ENCODE measurements around the gene PAPOLB.

The PAPOLB gene

DNA sequence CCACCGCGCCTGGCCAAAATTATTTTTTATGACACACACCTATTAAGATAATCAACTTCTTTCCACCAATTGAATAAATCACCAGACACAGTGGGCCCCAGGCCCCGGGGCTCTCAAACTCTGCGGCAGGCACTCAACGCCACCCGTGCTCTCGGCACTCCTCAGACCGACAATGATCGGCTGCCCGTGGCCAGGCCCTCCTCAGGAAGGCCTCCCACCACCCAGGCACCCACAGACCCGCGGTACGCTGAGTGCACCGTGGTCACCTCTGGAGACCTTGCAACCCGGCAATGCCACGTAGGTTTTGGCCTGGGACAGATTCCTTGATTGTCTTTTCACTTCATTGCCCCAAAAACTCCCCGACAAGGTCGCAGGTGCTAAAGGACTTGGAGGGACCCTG lies 14.8 kb upstream of the PAPOLB start:
- DNase-seq: no peak

DNA sequence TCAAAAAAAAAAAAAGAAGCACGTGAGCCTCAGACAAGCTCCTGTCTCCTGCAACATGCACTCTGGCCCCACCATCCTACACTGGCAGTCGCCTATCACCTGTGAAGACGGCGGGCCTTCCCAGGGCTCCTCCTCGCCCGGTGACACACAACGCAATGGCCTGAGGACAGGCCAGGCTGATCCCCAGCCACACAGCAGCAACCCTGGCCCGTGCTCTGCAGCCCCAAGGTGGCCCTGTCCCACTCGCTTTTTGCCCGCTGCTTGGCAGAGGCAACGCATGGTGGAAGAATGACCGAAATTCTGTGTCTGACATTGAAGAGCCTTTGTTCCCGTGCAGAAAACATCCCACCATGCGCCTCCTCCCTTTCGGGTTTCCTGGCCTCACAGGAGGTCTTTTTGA lies 13.6 kb upstream of the PAPOLB start:
- DNase-seq: no peak

DNA sequence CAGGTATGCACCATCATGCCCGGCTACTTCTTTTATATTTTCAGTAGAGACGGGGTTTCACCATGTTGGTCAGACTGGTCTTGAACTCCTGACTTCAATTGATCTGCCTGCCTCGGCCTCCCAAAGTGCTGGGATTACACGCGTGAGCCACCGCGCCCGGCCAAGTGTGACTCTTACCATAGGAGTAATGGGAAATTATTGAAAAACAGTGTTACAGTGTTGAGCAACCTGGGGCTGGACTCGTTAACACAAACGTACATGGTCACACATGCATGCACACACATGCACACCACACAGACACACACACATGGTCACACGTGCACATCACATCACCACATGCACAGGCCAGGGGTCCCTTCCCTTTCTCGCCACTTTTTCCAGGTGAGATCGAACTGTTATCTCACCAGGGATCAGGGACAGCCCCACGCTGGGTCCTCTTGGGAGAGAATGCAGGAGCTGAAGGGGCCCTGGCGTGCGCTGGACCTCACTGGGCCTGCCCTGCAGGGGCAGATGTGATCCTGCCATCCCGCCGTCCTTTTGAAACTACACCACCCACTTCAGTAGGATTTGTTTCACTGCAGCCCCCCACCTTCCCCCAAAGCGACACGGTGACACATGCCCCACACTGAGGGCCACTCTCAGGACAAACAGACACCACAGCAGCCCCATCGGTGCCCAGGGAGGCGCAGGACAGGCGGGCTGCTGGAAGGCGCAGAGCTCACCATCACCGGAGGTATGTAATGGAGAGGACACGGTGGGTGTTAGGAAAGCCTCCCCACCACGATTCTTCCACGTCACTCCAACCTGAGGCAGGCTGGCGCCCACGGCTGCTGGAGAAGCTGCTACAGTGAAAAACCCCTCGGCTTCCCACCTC lies 11.5 kb upstream of the PAPOLB start:
- DNase-seq: no peak

DNA sequence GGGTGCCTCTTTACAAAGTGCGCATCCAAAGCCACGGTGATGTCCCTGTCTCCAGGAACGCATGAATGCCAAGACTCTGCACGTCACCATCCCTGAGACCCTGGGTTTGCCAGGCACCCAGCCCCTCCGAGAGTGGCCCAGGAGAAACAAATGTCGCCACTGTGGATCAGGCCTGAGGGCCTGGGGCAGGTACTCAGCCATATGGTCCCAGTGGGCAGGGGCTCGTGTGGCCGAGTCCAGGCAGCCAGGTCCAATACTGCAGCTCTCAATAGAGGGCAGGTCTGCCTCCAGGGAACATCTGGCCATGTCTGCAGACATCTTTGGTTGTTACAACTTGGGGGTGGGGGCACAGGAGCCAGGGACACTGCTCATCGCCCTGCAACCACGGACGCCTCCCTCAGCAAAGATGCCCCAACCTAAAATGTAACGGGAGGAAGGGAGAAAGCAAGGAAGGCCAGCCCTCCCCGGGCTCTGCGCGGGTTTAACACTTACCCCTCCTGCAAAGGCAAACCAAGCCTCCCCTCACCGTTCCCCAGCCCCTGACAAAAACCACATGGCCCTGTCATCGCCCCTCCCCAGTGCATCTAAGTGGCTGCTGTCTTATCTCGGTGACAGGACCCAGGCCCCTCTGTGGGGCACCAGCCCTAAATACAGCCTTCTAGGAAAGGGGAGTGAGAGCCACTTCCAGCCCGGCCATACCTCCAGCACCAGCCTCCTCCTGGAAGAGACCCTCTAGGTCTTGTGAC lies 10.3 kb upstream of the PAPOLB start:
- no peak for DNase-seq

DNA sequence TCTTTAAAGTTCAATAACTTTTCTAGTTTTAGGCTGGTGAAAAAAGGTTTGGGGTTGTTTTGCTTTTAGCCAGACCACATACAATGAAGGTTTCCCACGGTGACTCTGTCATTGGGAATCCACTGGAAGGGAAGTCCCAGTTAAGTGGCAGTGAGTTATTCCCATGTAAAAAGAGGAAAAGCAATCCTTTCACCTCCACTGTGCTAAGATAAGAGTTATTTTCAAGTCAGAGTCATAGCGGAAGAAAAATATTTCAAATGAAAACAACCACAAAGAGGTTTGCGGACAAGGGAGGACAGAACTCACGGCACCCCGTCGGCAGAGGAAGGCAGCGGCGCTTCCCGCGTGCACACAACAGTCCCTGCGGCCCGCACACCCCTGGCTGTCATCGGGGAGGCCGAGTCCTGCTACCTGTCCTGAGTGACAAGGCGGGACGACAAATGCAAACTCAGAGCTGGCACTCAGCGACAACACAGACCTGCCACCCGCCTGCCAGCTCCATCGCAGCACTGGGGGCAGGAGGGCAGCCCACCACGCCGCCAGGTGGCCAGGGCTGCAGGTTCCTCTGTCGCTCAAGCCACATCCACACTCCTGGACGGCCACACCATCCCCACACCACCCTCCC lies 9.3 kb upstream of the PAPOLB start:
- no peak for DNase-seq

DNA sequence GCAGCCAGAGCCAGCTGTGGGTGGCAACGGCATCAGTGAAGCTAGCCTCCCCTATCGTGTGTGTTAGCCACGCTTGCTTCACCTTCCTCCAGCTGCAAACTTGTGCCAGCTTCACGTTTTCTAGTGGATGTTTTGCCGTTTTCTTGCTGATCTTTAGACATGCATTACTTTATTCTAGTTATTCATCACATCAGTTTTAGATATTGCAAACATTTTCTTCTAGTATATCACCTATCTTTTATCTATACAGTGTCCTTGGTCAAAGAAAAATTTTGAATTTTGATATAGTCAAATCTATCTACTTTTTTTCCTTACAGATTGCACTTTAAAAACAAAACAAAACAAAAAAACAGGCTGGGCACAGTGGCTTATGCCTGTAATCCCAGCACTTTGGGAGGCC lies 6.7 kb upstream of the PAPOLB start:
- DNase-seq: no peak

DNA sequence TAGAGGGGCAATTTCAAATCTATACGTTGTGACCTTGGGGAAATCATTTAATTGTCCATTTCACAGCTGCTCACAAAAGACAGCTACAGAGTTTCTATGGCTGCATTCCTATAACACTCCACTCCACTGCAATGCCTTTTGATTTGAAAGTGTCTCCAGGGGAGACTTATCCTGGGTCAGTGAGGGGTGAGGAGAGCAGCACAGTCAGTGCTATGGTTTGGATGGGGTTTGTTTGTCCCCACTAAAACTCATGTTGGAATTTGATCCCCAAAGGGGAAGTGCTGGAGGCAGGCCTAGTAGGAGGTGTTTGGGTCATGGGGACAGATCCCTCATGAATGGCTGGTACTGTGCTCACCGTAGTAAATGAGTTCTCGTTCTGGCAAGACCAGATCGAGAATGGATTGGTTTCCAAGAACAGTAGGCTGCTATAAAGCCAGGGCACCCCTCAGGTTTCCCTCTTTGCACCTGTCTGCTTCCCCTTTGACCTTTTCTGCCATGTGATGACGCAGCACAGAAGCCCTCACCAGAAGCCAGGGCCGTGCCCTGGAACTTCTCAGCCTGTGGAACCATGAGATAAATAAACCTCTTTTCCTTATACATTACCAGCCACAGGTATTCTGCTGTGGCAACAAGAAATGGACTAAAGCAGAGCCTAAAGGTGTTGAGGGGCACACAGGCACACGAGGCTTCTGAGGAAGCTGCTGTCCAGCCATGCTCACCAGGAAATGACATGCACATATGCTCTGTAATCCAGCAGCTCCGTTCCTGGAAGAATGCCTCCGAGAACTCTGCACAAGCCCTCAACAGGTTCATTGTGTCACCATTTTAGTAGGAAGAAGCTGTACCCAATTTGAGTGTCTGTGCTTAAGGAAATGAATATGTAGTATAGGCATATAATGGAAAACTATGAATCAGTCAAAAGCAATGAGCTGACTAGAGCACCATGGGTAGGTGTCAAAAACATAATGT lies 5.0 kb upstream of the PAPOLB start:
- no peak for DNase-seq

DNA sequence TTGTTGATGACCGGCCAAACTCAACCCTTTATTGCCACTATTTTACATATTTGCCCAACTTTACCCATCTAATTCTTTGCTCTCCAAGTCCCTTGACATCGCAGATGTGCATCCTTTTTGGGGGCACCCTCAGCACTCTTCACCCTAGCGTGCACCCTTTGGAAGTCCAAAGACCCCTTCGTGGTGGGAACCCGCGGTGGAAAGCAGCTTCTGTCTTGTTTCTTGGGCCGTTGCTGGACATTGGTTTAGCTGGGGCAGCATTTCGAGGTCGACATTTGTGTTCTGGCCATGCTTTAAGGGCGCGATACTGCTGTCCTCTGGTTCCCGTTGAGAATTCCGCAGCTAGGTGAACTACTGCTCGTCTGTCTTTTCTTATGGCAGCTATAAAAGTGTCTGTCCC lies 326 bp upstream of the PAPOLB start:
- DNase-seq: no peak

DNA sequence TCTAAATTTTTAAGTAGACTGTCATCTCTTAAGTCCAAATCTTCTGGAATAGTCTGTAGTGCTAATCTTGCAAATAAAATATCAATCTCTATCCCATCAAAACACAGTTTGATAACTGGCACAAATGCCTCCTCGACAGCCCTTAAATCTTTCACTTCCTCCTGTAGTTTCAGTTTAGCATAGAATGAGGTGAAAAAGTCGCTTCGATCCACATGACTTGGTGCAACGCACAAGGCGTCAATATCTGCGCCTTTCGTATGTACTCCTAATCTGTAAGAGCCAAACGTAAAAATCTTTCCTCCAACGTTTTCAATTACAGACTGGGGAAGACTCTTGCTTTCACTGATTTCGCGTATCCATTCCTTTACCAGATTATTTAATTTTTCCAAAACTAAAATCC lies 603 bp downstream of the PAPOLB start:
- DNase-seq: no peak

DNA sequence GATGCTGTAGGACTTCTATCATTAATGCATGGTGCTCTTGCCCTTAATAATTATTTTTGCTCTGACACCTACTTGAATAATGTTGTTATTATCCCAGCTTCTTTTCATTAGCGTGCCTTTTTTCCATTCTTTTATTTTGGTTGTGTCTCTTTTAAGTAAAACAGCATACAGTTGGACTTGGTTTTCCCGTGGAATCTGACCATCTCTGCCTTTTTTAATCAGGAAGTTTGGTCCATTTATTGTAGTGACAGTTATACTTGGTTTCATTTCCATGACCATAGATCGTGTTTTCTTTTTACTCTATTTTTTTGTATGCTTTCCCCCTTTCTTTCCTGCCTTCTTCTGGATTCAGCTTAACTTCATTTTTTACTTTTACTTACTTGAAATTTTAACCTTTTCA lies 4.6 kb downstream of the PAPOLB start:
- no peak for DNase-seq

DNA sequence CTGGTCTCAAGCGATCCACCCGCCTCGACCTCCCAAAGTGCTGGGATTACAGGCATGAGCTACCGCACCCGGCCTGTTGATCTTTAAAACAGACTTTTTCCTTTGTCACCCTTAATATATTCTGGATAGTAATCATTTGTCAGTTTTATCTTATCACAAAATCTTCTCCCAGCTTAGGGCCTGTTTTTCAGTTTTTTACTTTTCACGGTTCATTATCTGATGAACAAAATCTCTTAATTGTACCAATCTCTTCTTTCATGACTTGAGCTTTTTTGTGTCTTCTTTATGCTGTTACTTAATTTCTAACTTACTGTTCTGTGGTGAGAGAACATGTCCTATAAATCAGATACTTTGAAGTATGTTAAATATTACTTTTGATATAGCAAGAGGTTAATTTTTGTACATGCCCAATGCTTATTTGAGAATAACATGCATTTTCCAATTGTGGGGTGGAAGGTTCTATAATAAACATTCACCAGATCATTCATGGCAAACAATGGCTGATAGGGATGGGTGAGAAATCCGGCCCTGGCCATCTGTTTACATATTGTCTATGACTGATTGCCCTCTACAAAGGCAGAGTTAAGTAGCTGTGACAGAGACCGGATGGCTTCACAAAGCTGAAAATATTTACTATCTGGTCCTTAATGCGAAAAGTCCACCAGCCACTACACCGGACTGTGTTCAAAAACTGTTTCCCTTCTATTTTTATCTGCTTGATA lies 5.3 kb downstream of the PAPOLB start:
- DNase-seq: no peak

DNA sequence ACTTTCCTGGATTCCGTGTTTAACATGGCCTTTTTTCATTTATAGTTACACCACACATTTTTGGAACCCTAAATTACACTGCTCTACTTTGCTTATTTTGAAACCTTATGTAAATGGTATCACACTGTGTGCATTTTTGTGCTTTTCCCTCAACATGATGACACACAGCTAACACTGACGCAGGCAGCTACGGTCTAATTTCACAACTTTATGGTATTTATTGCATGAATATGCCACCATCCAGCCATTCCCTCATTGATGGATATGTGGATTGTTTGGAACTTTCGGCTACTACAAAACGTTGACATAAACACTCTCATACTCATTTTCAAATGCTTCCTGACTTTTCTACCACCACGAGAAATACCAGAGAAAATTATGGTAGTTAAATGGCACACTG lies 6.9 kb downstream of the PAPOLB start:
- no peak for DNase-seq

DNA sequence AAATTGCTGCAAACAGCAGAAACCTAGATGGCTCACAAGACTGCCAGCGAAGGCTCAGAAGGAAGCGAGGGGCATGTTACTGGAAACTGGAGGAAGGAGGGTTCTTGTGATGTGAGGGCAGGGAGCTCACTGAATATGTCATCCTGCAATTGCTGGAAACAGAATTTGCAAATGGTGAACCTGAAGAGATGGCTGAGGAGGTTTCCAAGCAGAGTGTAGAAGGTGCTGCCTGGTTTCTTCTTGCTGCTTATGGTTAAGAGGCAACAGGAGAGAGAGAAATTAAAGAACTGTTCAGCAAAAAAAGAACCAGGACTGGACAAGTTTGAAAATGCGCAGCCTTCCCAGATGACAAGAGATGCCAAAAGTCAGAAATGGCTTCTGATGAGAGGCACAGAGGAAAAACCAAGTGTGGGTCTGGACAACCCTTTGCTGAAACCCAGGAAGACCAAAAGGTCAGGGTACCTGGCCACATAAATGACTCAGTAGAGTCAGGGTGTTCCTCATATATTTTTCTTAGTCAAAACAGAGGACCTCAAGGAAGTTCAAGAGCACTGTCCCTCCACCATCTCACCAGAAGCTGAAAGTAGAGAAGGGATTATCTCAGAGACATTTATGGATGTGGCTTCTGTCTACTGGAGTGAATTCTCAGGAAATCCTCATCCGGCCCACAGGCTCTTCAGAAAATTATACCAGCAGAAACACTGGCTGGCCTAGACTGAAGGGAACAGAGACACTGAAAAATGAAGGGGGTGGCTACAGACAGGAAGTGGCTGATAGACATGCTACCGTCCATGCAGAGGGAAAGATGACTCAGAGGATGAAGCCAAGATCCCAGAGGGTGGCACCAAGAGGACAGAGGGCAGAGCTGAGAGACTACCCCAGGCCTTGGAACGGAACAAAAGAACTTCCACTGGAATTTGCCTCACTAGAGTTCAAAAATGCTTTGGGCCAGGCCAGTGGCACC lies 10.1 kb downstream of the PAPOLB start:
- DNase-seq: no peak

DNA sequence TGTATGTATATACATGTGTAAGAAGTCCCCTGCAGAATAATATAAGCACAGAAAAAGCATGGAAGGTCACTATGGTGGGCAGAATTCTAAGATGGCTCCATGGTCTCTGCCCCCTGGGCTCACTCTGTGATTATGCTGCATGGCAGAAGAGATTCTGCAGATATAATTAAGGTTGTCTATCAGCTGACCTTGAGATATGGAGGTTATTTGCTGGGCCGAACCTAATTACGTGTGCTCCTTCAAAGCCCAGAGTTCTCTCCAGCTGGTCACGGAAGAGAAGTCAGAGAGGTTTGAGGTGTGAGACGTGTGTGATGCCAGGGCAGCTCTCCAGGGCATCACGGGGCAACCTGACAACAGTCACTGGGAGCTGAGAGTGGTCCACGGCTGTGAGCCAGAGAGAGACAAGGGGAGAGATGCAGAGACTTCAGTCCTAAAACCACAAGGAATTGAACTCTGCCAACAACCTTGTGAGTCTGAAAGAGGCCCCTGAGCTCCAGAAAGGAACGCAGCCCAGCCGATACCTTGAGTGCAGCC lies 11.5 kb downstream of the PAPOLB start:
- no peak for DNase-seq

DNA sequence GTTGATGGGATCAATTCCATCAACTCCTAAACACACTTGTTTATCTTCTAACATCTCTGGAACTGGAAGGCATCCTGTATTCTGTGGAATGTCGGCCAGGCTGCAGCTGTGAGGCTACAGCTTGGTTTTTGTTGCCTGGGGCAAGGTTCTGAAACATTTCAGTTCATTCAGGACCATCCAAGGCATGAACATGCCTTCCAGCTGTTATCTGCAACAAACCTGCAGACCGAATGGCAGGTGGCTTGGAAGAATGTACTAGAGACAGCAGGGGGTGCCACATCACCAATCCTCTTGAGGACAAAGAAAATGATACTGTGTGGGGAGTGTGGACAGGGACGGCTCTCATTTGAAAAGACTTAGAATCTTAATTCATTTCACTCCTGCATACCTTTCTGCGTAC lies 12.4 kb downstream of the PAPOLB start:
- no peak for DNase-seq

DNA sequence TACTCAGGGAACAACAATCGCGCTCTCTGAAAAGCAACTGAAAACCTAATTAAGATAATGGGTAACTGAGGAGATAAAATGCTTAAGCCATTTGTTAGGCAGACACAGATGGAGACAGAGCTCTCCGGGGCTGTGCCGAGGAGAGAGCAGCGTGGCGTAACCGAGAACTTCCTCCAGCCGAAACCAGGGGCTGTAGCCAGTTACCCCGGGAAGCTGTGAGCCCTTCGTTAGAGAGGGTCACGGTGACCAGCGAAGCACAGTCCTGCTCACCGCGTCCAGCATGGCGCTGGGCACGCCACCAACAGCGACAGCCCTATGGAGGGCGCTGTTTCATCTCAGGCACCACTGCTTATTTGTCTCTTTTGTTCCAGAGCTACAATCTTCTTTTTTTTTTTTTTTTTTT lies 16.1 kb downstream of the PAPOLB start:
- no peak for DNase-seq

DNA sequence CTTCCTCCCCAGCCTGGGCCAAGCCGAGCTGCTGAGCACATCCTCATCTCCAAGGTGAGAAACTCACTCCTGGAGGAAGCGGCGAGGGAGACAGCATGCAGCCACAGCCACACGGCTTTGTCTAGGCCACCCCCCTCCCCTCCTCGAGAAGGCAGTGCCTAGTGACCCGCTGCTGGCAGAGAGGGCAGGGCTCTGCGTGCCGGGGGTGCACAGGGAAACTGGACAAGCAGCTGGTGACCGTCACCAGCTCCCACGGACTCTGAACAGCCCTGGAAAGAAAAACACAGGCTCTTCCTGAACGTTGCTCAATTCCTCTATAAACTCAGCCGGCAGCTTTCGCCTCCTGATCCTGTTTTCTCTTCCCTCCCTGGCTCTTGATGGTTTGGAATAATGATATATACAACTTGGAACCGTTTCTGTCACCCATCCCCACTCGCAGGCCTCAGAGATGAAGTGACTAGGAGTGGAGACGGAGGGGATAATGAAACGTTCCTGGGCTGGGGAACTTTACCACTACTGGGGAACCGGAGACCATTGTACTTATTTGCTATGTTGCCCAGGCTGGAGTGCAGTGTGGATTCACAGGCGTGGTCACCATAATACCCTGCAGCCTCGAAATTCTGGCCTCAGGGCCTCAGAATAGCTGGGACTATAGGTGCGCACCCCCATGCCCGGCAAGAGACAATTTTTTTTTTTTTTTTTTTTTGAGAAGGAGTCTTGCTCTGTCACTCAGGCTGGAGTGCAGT lies 19.3 kb downstream of the PAPOLB start:
- no peak for DNase-seq

DNA sequence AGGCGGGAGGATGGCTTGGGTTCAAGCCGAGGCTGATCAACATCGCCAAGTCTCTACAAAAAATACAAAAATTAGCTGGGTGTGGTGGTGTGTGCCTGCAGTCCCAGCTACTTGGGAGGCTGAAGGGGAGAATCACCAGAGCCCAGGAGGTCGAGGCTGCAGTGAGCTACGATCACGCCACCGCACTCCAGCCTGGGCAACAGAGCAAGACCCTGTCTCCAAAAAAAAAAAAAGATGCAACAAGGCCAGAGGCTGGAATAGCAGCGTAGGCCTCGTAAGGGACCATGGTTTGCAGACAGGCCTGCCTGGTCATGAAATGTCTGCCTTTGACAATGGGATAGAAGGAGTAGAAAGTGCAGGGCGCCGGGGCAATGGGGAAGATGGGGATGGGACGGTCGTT lies 20.0 kb downstream of the PAPOLB start:
- DNase-seq: no peak

DNA sequence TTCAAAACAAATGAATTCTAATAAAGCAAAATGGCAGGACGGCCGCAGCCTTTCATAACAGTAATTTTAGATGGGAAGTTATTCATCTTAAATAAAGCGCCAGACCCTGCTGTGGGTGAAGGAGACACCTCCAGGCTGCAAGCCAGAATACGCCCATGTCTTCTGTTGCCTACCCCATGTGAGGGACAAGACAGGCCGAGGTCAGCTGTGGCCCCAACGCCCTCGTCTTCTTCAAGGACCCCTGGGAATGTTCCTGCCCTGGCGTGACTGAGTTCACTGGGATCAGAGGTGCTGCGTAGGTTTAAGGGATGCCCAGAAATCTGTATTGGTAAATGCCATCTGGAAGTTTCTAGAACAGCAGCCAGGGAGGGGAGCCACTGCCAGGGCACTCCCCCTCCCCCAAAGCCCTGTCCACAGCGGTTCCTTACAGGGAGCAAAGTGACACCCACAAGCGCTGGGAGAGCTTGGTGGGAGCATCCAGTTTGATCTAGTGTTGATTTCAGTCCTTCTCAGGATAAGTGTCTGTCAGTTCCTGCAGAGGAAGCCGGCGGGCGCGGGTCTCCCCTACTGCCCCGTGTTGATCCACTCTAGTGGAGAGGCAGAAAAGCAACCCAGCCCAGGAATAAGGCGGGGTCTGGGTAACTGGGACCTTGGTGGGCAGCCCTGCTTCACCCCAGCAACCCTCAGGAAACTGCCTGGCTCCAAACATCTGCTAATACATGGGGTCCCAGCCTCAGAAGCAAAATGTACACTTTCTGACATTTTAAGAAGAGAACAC lies 20.6 kb downstream of the PAPOLB start:
- DNase-seq: no peak

All from NCI-H446 treated with DMSO at 0.1 percent for 48 hours (cell line).